BE2C (cell line): ENCODE data around the gene RPIA.

Experiments used
- DNase-seq: peaks from one replicate; pipeline ENCODE4 v3.0.0-alpha.2; 2020
- H3K27me3 ChIP-seq: fragments of 250-450 bp; sonication (Bioruptor Pico); 2 replicates; pipeline ENCODE4 v1.5.1; 2020; ENCODE audit warnings: mild to moderate bottlenecking
- H3K36me3 ChIP-seq: fragments of 250-450 bp; sonication (Bioruptor Pico); 2 replicates; pipeline ENCODE4 v1.5.1; 2020; ENCODE audit warnings: mild to moderate bottlenecking
- H3K4me1 ChIP-seq: fragments of 250-450 bp; sonication (Bioruptor Pico); 2 replicates; pipeline ENCODE4 v1.5.1; 2020
- H3K4me3 ChIP-seq: 2 replicates; pipeline ENCODE4 v1.5.1; 2011; ENCODE audit warnings: low read depth, low read length
- H3K9me3 ChIP-seq: fragments of 250-450 bp; sonication (Bioruptor Pico); 2 replicates; pipeline ENCODE4 v1.5.1; 2020
- CTCF ChIP-seq: IDR thresholded peaks from 2 replicates; pipeline ENCODE4 v1.5.1; 2012; ENCODE audit warnings: mild to moderate bottlenecking, low read depth, low read length

Gene RPIA

GRCh38 chr2:88739985-88740600, 48.6 kb downstream of the RPIA start:
- peak; percentile 75 for TF ChIP-seq CTCF
- H3K36me3 ChIP-seq: no peaks in the 10 kb centered on the region
- H3K27me3 ChIP-seq: no peaks in the 10 kb centered on the region
- H3K4me3 ChIP-seq: no peak overlapping the region
- peak; percentile 57 for DNase-seq
- H3K4me1 ChIP-seq: no peaks in the 10 kb centered on the region
- no peaks in the 10 kb centered on the region for H3K9me3 ChIP-seq

- Histone ChIP-seq H3K9me3 (no peaks in the 10 kb centered on the region), H3K36me3 (no peaks in the 10 kb centered on the region), H3K27me3 (no peaks in the 10 kb centered on the region), H3K4me1 (no peaks in the 10 kb centered on the region), H3K4me3 (no peak overlapping the region)
- TF ChIP-seq CTCF: no peak
- DNase-seq: no peak
Measured at GRCh38 chr2:88746929-88747490, 55.5 kb downstream of the RPIA start.

GRCh38 chr2:88747990-88748389, 56.5 kb downstream of the RPIA start:
- no peaks in the 10 kb centered on the region for H3K4me1 ChIP-seq
- H3K9me3 ChIP-seq: no peaks in the 10 kb centered on the region
- no peak for TF ChIP-seq CTCF
- no peaks in the 10 kb centered on the region for H3K36me3 ChIP-seq
- H3K27me3 ChIP-seq: no peaks in the 10 kb centered on the region
- no peak for DNase-seq
- no peak overlapping the region for H3K4me3 ChIP-seq

- Histone ChIP-seq H3K27me3 (no peaks in the 10 kb centered on the region), H3K4me1 (no peaks in the 10 kb centered on the region), H3K36me3 (no peaks in the 10 kb centered on the region), H3K9me3 (no peaks in the 10 kb centered on the region), H3K4me3 (no peak overlapping the region)
- no peak for TF ChIP-seq CTCF
- DNase-seq: no peak
Measured at GRCh38 chr2:88751768-88752167, 60.3 kb downstream of the RPIA start.

GRCh38 chr2:88753833-88754584, 62.5 kb downstream of the RPIA start:
- no peaks in the 10 kb centered on the region for H3K36me3 ChIP-seq
- no peaks in the 10 kb centered on the region for H3K4me1 ChIP-seq
- H3K27me3 ChIP-seq: no peaks in the 10 kb centered on the region
- no peak for DNase-seq
- no peak for TF ChIP-seq CTCF
- H3K4me3 ChIP-seq: no peak overlapping the region
- H3K9me3 ChIP-seq: no peaks in the 10 kb centered on the region
